Stimulated activated CD4-positive, alpha-beta T cell treated with anti-CD3 and anti-CD28 coated beads, Interleukin-15, amount 100 ng/mL, for 24 hours (primary cell): ENCODE results near the gene NDRG4.
A peak's percentile ranks its signal among the peaks of the same experiment; 100 is the strongest.

Experiments
- DNase-seq: peaks from one replicate; pipeline ENCODE4 v3.0.0-alpha.2; 2020

The NDRG4 gene

GRCh38 chr16:58510097-58510775, 10.3 kb downstream of the NDRG4 start:
- no peak for DNase-seq

DNA sequence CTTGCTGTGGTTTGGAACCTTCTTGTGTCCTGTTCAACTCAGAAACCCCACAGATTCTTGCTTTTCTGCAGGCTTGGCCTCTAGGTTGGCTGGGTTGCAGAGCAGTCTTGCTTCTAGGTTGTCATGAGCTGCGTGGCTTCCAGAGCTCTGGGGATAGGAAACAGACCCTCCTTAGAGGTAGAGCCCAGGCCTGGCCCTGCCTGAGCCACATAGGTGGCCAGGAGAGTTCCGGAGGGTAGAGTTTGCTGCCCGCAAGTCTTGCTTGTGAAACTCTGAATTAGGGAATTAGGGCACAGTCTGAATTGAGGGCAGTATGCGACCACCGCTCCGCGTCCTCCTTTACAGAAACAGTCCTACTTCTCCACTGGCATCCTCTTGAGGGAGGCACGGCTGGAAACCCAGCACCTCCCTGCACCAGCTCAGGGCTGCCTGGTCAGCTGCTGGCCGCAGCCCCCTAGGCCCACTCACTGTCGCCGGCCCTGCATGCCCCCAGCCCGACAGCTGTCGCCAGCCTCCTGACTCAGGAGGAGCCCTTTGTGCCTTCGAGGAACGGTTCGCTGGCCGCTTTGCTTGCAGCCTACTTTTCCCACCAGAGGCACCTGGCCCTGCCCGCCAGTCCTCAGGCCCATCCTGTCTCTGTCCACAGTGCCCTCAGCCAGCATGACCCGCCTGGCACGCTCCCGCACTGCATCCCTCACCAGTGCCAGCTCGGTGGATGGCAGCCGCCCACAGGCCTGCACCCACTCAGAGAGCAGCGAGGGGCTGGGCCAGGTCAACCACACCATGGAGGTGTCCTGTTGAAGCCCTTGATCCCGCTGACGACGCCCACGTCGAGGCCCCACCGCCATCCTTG, 11.1 kb downstream of the NDRG4 start:
- DNase-seq = no peak

DNA sequence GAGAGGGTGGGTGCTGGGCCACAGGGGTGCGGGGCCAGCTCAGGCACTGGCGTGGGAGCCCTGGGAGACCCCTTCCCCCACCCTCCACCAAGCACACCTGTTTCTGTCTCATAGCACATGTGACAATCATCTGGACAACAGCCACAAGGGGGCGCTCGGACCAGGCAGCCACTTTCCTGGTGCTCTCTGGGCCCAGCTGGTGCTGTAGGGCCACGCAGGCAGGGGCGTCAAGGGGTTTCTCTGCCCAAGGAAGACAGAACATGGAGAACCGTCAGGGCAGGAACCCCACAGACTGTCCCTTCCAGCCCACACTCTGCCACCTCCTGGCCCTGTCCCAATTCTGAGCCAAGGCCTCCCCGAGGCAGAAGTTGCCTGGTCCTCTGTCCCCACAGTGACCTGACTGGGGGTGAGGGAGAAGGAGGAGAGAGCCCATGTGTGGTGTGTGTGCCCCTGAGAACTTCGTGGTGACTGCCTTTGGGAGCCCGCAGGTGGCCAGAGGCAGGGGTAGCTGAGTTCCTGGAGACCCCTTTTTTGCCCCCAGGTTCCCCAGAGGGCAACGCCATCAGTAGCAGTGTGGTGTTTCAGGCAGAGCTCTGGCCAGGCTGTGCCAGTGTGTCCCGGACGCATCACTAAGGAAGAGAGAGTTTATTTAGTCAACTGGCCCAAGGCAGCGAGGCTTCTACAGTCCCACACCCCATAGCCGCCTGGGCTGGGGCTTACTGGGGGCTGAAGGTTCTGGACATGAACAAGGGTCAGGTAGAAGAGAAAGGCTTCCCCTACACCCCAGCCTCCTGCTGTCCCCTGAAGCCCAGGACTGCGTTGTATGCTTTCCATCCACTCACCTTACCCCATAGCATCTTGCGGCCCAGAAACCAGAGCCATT, 12.2 kb downstream of the NDRG4 start:
- peak; percentile 92 for DNase-seq

GRCh38 chr16:58513874-58514273, 13.9 kb downstream of the NDRG4 start:
- DNase-seq = no peak

DNA sequence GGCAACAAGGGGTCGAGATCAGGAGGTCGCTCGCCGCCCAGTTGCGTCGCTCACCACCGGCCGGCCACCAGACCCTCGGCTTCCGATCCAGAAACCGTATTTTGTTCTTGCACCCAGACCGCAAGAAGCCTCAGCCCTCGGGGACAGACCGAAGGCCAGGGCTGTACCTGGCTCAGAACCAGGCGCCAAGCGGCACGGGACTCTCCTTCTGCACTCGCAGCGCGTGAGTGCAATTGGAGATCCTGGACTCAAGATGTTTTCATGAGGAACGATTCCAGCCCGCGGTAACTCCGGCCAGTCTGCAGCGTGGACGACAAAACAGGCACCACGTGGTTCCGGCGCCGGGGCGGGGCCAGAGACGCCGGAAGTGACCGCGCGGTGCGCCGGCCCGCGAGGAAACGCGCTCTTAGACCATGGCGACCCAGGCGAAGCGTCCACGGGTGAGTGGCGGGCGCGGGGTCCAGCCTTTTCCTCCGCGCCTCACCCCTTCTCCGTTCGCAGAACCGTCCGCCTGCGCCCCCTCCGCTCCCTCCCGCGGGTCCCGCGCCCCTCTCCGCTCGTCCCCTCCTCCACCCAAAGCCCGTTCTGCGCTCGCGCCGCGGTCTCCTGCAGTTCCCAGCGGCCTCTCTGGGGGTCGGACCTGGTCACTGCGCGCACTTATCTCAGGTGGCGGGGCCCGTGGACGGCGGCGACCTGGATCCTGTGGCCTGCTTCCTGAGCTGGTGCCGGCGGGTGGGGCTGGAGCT, 15.4 kb downstream of the NDRG4 start, which contains the start of gene SETD6:
TSS of gene SETD6 (plus strand) at position 393 of the 746 bp plus-strand sequence. CDS start at position 414, 21 bp downstream.
- peak; percentile 88 for DNase-seq

- DNase-seq = peak; percentile 60
These were observed 16.2 kb downstream of the NDRG4 start for GRCh38 chr16:58515871-58516767.

GRCh38 chr16:58516768-58517107, 16.8 kb downstream of the NDRG4 start:
- DNase-seq = no peak

GRCh38 chr16:58518083-58518979, 18.4 kb downstream of the NDRG4 start:
- no peak for DNase-seq

GRCh38 chr16:58518980-58519368, 19.0 kb downstream of the NDRG4 start:
- DNase-seq = no peak

GRCh38 chr16:58519707-58520106, 19.8 kb downstream of the NDRG4 start:
- DNase-seq = no peak

DNA sequence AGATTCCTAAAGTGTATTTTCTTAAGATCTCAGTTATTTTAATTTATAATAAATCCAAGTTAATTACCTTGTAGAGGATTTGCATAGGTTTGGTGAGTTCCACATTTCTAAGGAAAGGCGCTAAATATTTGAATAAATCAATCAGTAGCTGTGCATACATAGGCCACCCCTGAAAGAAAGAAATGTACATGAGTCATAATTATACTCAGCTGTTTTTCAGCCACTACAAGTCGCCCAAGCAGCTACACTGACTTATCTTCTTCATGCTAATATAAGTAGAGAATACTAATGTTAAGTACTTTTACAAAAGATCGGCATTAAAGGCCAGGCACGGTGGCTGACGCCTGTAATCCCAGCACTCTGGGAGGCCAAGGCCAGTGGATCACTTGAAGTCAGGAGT, 30.2 kb downstream of the NDRG4 start:
- DNase-seq = no peak

GRCh38 chr16:58532414-58532813, 32.5 kb downstream of the NDRG4 start:
- no peak for DNase-seq

DNA sequence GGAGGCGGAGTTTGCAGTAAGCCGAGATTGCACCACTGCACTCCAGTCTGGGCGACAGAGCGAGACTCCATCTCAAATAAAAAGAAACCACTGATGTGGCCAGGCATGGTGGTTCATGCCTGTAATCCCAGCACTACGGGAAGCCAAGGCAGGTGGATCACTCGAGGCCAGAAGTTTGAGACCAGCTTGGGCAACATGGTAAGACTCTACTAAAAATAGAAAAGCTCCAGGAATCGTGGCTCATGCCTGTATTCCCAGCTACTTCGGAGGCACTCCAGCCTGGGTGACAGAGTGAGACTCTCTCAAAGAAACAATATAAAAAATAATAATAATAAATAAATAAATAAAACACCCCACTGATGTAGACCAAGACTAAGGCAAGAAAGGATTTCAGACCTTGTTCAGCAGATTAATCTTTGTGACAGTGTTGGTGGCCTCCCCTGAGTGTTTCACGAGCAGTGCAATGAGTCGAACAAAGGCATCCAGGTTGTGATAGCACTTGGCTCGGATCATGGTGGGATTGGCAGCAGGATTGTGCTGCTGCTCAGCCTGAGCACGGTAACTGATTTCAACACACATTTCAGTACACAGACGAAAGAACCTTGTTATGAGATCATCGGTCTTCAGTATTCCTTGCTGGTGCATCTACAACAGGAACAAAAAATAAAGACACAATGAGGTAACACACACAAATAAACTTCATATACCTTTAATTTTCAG, 34.0 kb downstream of the NDRG4 start:
- no peak for DNase-seq

- DNase-seq = no peak
These were observed 35.2 kb downstream of the NDRG4 start for GRCh38 chr16:58535100-58535499.

DNA sequence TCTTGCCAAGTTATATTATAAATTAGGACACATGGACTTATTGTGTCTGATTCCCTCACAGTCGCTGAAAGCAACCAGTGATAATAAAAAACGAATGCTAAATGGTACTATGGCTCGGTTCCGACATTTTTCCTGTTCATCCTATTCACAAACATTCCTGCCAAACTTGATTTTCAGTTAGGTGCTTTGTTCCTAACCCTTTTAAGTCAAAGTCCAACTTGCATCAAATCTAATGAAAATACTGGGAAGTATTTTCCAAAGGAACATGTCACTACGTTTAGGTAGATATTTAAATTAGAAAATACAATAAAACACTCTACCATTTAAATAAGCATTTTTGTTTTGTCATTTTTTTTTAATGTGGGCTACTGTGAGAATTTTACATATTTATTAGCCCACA, 36.3 kb downstream of the NDRG4 start:
- DNase-seq = no peak

DNA sequence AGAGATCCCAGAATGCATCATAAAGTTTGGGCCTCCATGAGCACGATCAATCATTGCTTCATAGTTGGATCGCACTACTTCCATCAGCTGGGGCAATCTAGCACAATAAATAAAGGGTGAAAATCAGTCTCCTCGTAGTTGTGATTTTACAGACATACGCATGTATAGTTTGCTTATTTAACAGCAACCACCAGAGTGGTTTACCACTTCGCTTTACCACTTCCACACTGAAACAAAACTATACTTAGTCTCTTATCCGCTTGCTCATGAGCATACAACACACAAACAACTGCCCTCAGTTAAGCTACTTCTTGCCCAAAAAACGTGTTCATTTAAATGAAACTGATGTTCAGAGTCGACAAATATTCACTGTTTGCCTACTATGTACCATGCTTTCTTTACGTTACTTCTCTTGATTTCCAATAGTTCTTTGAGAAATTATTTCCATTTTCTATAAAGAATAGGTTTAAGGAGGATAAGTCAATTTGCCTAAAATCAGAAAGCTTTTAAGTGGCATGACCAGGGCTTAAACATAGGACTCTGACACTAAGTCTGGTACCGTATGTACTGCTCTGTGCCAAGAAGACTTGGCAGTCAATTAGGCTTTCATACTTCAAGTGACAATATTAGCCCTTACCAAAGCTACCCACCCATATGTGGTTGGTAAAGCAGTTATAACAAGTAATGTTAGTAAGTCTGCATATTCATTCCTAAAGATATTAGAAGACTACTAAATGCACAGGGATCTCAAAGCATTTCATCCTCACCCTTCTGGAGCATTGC, 37.4 kb downstream of the NDRG4 start:
- no peak for DNase-seq

DNA sequence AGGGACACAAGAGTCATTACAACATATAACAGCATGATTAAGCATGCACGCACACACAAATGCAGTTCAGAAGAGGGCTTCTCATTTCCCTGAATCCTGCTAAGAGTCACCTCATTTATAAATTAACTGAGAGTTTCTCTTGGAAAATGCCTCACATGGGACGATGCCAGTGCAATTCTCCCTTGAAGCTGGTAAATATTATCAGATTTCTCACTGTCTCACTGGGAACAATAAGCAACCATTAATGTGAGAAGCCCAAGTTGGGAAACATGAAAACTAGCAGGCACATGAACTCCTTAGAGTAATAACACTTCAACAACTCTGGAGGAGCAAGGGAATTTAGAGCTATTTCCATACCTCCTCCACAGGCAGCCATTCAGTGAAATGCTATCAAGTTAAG, 41.8 kb downstream of the NDRG4 start:
- DNase-seq = no peak

- DNase-seq = no peak
These were observed 42.3 kb downstream of the NDRG4 start for GRCh38 chr16:58542291-58542690.

- no peak for DNase-seq
These were observed 43.7 kb downstream of the NDRG4 start for GRCh38 chr16:58543685-58544084.
